Epithelial cell of prostate (primary cell): ENCODE data around the gene SLCO2A1.

Source experiments
- DNase-seq: peaks from one replicate; pipeline ENCODE4 v3.0.0-alpha.2; 2011; ENCODE audit warnings: low read depth, low spot score
- H3K27ac ChIP-seq: fragments of 450-650 bp; 2 replicates; pipeline ENCODE4 v1.5.1; 2017; ENCODE audit warnings: mild to moderate bottlenecking

Gene SLCO2A1

GRCh38 chr3:133986311-133986710, 43.4 kb downstream of the SLCO2A1 start:
- no peak overlapping the region for H3K27ac ChIP-seq
- no peak for DNase-seq

GRCh38 chr3:133984975-133985374, 44.8 kb downstream of the SLCO2A1 start:
- no peak for DNase-seq
- no peak overlapping the region for H3K27ac ChIP-seq

- H3K27ac ChIP-seq, result no peak overlapping the region
- DNase-seq, result no peak
Observed at GRCh38 chr3:133983576-133984560, 45.9 kb downstream of the SLCO2A1 start.

GRCh38 chr3:133983126-133983525, 46.6 kb downstream of the SLCO2A1 start:
- no peak overlapping the region for H3K27ac ChIP-seq
- no peak for DNase-seq

- no peak overlapping the region for H3K27ac ChIP-seq
- no peak for DNase-seq
Observed at GRCh38 chr3:133980550-133980949, 49.2 kb downstream of the SLCO2A1 start.

GRCh38 chr3:133980035-133980434, 49.7 kb downstream of the SLCO2A1 start:
- no peak for DNase-seq
- H3K27ac ChIP-seq, result no peak overlapping the region

GRCh38 chr3:133979553-133979952, 50.2 kb downstream of the SLCO2A1 start:
- H3K27ac ChIP-seq, result no peak overlapping the region
- DNase-seq, result no peak

GRCh38 chr3:133977568-133977967, 52.2 kb downstream of the SLCO2A1 start:
- H3K27ac ChIP-seq, result no peak overlapping the region
- no peak for DNase-seq

GRCh38 chr3:133973249-133973980, 56.3 kb downstream of the SLCO2A1 start:
- H3K27ac ChIP-seq, result no peak overlapping the region
- no peak for DNase-seq

- no peak for DNase-seq
Observed at GRCh38 chr3:133972156-133972555, 57.6 kb downstream of the SLCO2A1 start.

GRCh38 chr3:133970916-133971315, 58.8 kb downstream of the SLCO2A1 start:
- no peak for DNase-seq
- no peak overlapping the region for H3K27ac ChIP-seq

More at GRCh38 chr3:133972156-133972555, 57.6 kb downstream of the SLCO2A1 start:
- no peak overlapping the region for H3K27ac ChIP-seq

- no peak overlapping the region for H3K27ac ChIP-seq
Observed at GRCh38 chr3:133970339-133970738, 59.4 kb downstream of the SLCO2A1 start.

GRCh38 chr3:133967992-133968892, 61.5 kb downstream of the SLCO2A1 start:
- no peak for DNase-seq
- no peak overlapping the region for H3K27ac ChIP-seq

More at GRCh38 chr3:133970339-133970738, 59.4 kb downstream of the SLCO2A1 start:
- DNase-seq, result no peak

GRCh38 chr3:133966954-133967353, 62.8 kb downstream of the SLCO2A1 start:
- no peak for DNase-seq
- no peak overlapping the region for H3K27ac ChIP-seq

- no peak overlapping the region for H3K27ac ChIP-seq
- no peak for DNase-seq
Observed at GRCh38 chr3:133965906-133966305, 63.8 kb downstream of the SLCO2A1 start.

- DNase-seq, result no peak
Observed at GRCh38 chr3:133965013-133965570, 64.6 kb downstream of the SLCO2A1 start.

GRCh38 chr3:133964547-133964946, 65.2 kb downstream of the SLCO2A1 start:
- DNase-seq, result no peak
- no peak overlapping the region for H3K27ac ChIP-seq

More at GRCh38 chr3:133965013-133965570, 64.6 kb downstream of the SLCO2A1 start:
- H3K27ac ChIP-seq, result no peak overlapping the region

GRCh38 chr3:133963657-133964396, 65.9 kb downstream of the SLCO2A1 start:
- H3K27ac ChIP-seq, result no peak overlapping the region
- no peak for DNase-seq

- DNase-seq, result no peak
Observed at GRCh38 chr3:133962849-133963248, 66.9 kb downstream of the SLCO2A1 start.

More at GRCh38 chr3:133962849-133963248, 66.9 kb downstream of the SLCO2A1 start:
- no peak overlapping the region for H3K27ac ChIP-seq
